ENCODE results near the gene CLMN.

GRCh38 chr14:95242870-95243269, 76.8 kb downstream of the CLMN start:
- TF ChIP-seq, protein P1, sequence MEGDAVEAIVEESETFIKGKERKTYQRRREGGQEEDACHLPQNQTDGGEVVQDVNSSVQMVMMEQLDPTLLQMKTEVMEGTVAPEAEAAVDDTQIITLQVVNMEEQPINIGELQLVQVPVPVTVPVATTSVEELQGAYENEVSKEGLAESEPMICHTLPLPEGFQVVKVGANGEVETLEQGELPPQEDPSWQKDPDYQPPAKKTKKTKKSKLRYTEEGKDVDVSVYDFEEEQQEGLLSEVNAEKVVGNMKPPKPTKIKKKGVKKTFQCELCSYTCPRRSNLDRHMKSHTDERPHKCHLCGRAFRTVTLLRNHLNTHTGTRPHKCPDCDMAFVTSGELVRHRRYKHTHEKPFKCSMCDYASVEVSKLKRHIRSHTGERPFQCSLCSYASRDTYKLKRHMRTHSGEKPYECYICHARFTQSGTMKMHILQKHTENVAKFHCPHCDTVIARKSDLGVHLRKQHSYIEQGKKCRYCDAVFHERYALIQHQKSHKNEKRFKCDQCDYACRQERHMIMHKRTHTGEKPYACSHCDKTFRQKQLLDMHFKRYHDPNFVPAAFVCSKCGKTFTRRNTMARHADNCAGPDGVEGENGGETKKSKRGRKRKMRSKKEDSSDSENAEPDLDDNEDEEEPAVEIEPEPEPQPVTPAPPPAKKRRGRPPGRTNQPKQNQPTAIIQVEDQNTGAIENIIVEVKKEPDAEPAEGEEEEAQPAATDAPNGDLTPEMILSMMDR (IDR thresholded peaks at IDR 0.05; ENCODE audit: insufficient read depth, low read length): no peak
- TF ChIP-seq POLR2AphosphoS5 (IDR thresholded peaks at IDR 0.05; ENCODE audit: low read depth) (no peak), REST (IDR thresholded peaks at IDR 0.05; ENCODE audit: insufficient replicate concordance, low read depth) (no peak)
